SK-MEL-5 (cell line): ENCODE results near the gene MAPK4. TPM values are rescaled to one million over a fixed set of nuclear protein-coding genes. Genes with fewer than 3 reads are reported as not detected.
A peak's percentile ranks its signal among the peaks of the same experiment; 100 is the strongest.
"Not testable (repeated sequence)": the region's sequence is repeated elsewhere in the genome, so short reads cannot be mapped to it uniquely, and the experiment has no call there.

ENCODE experiments used
- DNase-seq: peaks from one replicate; pipeline ENCODE4 v3.0.0-alpha.2; 2016; ENCODE audit warnings: low read depth, low spot score
- in situ Hi-C: cut with HindIII; loops from 2 replicates; pipeline ENCODE4 v1.10.0; 2016; ENCODE audit warnings: low sequenced_read_pairs, high pct_unique_total_duplicates, low pct_unique_long_range_greater_than_20kb
- polyA plus RNA-seq, 2 experiments: library from polyadenylated mRNA; depleted of rRNA; stranded (reverse); fragments of >200 nt; gene quantifications; 2 replicates each; pipeline ENCODE4 v1.2.3, GENCODE V29; 2015
- total RNA-seq: library from RNA; depleted of rRNA; stranded (reverse); fragments of >200 nt; shearing (Covaris generic); gene quantifications from 2 replicates; pipeline ENCODE4 v1.2.3, GENCODE V29; 2014; rRNA removed

Gene MAPK4
- 55.8 and 62.4 TPM in 2 replicates for total RNA-seq
- 48.1 and 60.2 TPM in 2 replicates for polyA plus RNA-seq (2015; cell fraction: cytosol; rRNA removed)
- polyA plus RNA-seq (2015; cell fraction: nucleus; rRNA removed), result 29.1 and 30.1 TPM in 2 replicates

DNA sequence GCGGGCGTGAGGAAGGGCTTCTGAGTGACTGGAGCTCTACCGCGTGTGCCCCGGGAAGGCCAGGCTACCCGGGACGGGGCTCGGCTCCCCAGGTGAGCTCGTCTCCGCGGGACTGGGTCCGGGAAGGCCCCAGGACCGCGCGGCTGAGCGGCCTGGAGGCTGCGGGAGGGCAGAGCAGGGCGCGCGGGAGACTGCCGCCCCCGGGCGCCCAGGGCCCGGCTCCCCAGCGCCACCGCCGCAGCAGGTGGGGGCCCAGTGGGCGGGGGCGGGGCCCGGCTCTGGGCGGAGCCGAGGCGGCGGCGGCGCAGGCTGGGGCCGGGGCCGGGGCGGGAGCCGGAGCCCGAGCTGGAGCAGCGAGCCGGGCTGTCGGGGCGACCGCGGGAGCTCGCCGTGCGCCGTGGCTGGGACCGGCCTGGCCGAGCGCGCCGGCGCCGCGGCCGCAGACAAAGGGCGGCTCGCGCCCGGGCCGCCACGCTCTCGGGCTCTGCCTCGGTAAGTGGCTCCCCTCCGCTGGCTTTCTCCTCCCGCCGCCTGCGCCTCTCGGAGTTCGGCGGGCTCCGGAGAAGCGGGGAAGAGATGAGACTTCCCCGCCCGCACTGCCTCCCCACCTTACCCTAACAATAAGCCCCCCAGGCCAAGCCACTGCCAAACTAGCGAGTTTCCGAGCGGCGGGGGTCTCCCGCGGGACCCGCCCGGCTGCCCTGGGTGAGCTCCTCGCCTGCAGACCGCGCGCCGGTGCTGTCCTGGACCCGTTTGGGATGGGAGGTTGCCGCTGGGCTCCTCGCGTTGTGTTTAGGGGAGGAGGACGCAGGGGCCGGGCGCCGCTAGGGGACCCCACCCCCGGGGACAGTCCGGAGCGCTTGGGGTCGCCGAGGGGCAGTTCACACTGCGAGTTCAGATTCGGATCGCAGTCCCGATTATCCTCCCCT lies at the start of gene MAPK4:
Gene MAPK4, plus strand, starts transcription at position 336 of the 929 bp plus-strand sequence. CDS start 103,872 bp downstream, outside the sequence.
- peak; percentile 50 for DNase-seq
- in situ Hi-C loops, result no loop called here

DNA sequence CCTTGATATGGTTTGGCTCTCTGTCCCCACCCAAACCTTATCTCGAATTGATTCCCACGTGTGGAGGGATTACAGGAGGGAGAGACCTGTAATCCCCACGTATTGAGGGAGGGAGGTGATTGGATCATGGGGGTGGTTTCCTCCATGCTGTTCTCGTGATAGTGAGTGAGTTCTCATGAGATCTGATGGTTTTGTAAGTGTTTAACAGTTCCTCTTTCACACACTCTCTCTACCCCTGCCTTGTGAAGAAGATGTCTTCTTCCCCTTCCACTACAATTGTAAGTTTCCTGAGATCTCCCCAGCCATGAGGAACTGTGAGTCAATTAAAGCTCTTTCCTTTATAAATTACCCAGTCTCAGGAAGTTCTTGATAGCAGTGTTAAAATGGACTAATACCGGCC lies 42.6 kb upstream of the MAPK4 start:
- DNase-seq, in situ Hi-C loops: not testable (repeated sequence)

DNA sequence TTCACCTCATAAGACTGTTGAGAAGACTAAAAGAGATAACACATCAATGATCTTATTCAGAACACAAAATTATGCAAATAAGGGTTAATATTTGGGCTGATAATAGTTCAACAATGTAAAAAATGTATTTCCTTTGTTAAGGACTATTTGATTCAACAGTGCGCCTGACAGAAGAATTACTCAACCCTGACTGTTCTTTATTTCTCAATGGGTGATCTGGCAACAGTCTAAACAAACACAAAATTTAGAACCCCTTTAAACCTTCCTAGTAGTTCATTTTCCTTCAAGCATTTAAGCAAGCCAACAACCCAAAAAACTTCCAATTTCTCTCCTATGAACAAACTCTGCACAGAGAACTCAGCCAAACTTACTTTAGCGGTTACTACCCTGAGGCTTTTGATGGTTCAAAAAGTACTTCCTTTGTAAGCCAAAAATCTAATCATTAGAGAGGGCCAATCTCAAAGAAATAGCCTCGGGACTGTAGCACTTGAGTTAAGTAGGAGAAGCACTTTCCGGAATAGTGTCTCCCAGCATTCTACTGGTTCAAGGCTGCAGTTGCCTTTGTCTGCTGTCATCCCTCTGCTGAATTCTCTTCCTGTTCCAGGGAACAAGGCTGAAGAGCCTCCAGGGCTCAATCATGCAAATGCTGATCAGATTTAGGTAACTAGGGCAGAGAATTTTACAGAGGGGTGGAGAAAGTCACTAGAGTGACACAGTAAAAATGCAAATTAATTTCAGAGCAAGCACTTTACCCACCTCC lies 40.9 kb upstream of the MAPK4 start:
- in situ Hi-C loops, result no loop called here
- peak; percentile 26 for DNase-seq

DNA sequence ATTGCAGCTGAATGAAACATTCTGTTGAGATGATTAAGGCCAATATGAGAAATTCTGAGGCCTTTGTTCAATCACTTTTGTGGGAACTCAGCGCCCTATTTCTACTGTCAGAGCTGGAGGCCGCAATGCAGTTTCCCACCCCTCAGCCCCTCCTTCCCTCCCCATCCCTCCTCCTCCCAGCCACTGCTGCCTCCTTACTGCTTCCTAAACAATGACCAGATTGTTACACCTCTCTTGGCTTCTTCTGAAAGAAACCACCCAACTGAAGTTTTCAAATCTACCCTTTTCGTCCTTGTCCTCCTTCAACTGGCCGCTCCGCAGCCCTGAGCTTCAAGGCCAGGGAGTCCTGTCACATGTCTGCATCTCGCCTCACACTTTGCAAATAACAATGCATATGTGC lies 36.7 kb upstream of the MAPK4 start:
- peak; percentile 85 for DNase-seq
- in situ Hi-C loops, result no loop called here

DNA sequence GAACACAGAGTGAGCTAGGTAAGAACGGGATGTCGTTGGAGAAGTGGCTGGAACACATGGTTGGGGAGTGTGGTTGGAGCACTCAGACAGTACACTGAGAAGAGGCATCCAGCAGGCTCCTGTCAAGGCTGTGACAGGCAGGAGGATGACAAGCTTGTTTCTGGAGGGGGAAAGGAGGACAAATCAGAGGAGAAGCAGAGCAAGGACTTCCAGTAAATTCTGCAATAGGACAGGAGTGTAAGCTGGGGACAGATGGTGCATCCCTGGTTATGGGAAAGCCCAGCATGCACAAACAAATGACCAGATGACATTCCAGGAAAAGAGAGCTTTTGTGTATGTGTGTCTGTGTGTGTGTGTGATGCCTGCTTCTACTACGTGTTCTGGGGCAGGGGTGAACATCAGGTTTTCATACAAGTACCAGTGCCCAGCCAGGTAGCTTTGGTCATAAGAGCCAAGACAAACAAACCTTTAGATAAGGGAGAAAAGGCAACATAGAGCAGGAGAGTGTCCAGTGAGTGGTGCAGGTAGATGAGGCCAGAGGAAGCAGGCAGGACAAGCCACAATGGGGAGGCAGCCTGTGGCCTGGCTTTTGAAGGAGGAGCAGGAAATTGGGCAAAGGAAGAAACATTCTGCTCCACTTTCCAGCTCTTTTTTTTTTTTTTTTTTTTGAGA lies 32.1 kb upstream of the MAPK4 start:
- in situ Hi-C loops, result no loop called here
- DNase-seq, result no peak

DNA sequence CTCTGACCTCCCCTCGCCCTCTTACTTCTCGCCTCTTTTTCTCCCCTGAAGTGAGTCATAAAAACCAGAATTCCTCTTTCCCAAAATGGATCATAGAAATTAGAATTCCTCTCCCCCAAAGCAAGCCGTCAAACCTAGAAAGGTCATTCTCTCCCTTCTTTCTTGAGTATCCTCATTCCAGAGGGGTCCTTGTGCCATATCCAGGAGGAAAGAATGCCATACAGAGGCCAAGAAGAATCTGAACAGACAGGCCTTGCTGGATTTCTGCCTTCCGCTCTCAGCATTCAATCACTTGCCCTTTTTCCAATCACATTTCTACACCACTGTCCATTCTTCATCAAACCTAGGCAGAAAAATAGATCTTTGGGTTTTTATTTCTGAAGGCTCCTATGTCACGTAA lies 31.1 kb upstream of the MAPK4 start:
- no peak for DNase-seq
- in situ Hi-C loops, result no loop called here

DNA sequence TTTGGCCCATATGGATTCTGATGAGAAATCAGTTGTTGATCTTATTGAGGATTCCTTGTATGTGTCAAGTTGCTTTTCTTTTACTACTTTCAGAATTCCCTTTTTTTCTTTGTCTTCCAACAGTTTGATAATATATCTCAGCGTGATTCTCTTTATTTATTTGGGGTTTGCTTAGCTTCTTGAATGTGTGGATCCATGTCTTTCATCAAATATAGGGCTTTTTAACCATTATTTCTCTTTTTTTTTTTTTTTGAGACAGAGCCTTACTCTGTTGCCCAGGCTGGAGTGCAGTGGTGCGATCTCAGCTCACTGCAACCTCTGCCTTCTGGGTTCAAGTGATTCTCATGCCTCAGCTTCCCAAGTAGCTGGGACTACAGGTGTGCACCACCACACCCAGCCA lies 26.1 kb upstream of the MAPK4 start:
- DNase-seq, in situ Hi-C loops: not testable (repeated sequence)

DNA sequence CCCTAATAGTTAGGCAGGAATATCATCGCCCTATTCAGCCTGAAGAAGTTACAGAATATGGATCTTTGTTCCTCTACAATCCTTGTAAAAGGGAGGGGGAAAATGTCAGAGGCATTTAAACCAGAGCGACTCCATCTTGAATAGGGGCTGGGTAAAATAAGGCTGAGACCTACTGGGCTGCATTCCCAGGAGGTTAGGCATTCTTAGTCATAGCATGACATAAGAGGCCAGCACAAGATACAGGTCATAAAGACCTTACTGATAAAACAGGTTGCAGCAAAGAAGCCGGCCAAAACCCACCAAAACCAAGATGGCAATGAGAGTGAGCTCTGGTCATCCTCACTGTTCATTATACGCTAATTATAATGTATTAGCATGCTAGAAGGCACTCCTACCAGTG lies 15.4 kb upstream of the MAPK4 start:
- DNase-seq, in situ Hi-C loops: not testable (repeated sequence)

DNA sequence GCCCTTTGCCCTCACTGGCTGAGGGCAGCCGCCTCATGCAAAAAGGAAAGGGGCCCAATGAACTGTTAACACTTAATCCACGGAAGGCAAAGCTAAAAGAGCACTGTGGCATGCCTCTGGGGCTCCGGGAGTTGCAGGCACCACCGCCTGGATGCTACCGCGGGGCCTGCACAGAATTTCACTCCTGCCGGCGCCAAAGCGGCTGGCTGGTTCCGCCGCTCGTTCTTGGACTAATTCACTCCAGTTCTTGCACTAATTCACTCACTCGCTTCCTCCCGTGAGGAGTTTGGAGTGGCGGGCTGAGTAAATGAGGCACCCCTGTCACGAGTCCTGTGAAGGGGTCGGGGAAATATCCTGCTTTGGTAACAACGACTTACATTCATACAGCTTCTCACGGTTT lies 14.0 kb upstream of the MAPK4 start:
- no peak for DNase-seq
- in situ Hi-C loops, result no loop called here

DNA sequence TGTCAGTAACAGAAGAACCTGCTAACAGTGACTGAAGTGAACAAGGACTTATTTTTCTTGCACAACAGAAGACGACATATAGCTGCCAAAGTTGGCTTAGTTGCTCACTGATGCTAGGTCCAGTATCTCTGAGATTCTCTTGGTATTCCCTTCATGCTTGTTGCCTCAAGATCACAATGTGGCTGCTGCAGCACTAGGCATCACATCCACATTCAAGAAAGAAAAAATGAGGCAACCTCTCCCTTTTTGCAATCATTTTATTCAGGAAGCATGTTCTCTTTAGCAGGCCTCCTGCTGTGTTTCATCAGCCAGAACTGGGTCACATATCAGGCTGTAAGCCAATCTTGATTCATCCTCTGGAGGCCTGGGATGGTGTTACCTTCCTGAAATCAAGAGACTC lies 11.7 kb upstream of the MAPK4 start:
- no peak for DNase-seq
- in situ Hi-C loops, result no loop called here

DNA sequence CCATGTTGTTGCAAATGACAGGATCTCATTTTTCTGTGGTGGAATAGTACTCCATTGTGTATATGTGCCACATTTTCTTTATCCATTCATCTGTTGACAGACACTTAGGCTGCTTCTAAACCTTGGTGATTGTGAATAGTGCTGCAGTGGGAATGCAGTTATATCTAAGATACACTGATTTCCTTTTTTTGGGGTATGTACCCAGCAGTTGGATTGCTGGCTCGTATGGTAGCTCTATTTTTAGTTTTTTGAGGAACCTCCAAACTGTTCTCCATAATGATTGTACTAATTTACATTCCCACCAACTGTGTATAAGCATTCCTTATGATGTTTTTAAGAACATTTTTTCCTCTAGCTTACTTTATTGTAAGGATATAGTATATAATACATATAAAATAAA lies 8.2 kb upstream of the MAPK4 start:
- in situ Hi-C loops, DNase-seq: not testable (repeated sequence)

DNA sequence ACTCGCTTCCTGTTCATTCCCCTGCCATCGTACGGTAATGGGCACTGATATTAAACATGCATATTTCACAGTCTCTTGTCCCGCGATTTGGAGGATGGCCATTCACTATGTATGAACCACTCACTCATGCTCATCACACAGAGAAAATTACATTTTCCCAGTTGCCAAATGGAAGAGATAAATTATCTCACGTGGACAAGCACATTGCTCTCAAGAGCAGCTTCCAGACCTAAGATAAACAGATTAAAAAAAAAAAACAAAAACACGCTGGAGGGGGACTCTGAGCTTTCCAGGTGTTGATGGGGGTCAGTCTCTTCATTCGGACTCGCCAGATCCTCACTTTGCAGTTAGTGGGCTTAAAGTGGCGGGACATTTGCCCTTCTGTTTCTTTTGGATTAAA lies 1.7 kb upstream of the MAPK4 start:
- DNase-seq, result no peak
- in situ Hi-C loops, result no loop called here

DNA sequence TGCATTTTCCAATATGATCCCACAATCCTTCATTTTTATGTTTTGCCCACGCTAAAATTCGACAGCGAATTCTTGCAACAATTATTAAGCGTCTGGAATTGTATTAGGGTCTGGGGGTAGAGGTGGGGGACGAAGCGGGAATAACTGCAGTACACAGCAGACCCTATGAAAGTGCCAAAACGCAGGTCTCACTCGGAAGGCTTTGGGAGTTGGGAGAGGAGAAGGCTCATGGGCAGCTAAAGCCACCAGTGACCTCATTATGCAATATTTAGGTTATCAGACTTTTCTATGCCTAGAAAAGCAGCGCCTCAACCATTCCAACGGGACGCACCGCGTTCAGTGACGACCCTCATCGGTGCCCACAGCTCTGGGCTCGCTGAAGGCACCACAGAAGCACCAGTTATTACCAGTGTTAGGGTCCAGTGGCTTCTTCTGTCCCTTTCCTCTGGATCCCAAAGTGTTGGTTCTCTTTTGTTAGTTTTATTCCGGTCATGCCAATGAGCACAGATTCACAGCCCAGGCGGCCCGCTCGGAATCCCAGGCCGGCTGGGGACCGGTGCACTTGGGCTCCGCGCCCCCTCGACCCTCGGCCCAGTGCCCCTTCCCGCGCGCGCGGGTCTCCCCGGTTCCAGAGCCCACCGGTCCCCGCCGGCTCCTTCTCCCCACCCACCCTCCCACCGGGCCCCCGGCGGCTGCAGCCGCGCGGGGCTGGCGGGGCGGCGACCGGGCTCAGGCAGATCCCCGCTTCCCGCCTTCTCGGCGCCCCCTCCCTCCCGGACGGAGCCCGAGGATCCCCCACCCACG lies 737 bp upstream of the MAPK4 start:
- in situ Hi-C loops, result no loop called here

DNA sequence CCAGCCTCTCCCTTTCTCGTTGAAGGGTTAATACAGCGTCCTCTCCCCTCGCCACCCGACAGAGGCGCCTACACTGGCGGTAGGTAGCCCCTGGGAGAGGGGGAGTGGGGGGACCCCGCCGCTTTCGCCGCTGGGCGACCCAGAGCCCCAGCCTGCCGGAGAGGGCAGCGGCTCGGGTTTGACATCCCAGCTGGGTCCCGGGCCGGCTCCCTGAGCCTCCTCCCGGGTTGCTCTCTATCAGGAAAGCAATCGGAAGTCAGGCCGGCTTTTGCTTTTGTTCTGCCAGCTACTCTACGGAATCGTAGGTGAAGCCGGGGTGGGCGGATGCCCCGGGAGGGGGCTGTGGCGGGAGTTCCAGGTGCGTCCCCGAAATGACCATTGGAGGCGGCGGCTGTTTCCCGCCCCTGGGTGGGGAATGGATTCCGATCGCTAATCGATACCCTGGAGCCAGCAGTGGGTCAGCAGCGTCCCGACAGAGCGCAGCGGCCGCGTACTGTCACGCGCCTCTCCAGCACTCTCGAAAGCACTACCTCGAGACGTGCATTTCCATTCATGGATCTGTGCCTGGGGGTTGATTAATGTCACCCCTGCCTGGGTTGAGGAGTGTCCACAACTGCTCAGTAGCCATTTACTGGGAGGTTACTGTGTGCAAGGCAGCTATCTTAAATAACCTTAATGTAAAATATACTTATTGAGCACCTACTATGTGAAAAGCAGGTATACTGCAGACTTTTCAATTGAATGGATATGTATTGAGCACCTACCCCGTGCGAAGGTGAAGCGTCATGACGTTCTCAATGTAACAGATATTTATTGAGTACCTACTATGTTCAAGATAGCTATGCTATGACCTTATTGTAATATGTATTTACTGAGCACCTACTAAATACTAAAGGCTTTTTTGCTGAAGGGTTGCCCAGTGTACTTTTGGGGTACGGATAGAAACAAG lies 1.1 kb downstream of the MAPK4 start:
- DNase-seq, result peak; percentile 37
- in situ Hi-C loops, result no loop called here

More for the DNA sequence above, 737 bp upstream of the MAPK4 start:
- no peak for DNase-seq

DNA sequence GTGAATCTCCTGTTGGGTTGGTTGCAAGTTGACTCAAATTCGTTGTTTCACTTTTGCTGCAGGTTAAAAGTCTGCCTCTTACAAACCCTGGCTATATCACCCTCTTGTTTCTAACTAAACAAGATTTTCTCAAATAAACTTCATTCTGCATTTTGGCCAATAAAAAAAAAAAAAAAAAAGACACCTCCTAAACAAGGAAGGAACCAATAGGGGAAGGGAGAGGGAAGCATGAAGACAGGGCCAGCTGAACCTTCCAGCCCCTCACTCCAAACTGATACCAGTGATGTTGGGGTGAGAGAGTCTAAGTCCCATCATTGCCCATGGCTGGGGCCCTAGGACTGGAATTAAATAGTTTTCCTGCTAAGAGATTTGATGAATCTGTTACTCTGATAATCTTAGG lies 2.4 kb downstream of the MAPK4 start:
- in situ Hi-C loops, DNase-seq: not testable (repeated sequence)

DNA sequence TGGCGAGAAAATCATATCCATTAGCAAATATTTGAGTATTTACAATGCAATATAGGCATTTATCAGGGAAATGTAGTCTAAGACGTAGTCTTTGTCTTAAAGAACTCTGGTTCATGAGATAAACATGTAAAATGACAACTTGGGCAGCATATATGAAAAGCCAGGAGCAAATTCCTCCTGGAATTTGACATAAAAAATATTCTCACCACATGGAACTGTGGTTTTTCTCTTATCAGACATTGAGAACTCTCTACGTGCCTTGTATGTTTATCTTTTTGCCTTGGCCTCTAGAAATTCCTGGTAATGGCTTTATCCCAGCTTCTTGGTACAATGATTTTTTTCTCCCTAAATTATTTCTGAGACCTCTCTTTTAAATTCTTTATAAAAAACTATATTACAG lies 2.8 kb downstream of the MAPK4 start:
- DNase-seq, result no peak
- in situ Hi-C loops, result no loop called here
